Measurements from ENCODE around the gene DIAPH3. TPM values are rescaled to one million over a fixed set of nuclear protein-coding genes. Genes with fewer than 3 reads are reported as not detected.
"Not testable (repeated sequence)": the region's sequence is repeated elsewhere in the genome, so short reads cannot be mapped to it uniquely, and the experiment has no call there.

Gene DIAPH3
- total RNA-seq, 2 donors from 2014 or later: 0.27 to 2.4 TPM

DNA sequence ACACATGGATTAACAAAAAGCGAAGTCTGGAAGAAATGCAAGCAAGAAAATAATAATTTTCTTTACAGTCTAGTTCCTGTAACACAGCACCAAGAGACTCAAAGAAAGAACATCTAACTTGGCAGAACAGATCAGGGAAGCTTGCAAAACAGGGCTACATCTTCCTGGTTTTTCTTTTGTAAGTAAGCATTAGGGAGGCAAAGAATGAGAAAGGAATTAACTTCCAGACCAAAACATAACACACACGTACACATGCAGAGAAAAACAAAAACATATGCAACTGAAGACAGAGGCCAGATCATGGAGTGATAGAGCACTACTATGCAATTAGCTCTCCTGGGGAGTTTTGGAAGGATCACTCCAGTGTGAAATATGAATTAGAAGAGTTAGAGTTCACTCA lies 120.5 kb downstream of the DIAPH3 start:
- no peak for DNase-seq (ENCODE audit: low spot score)
- 79% methylated on average over 2 of the region's 2 CpGs for WGBS
- intact Hi-C loops (cut with DNase I): no loop called here
- Histone ChIP-seq H3K27ac (no peak overlapping the region), H3K36me3 (no peaks in the 10 kb centered on the region), H3K4me1 (replicated peaks) (no peaks in the 10 kb centered on the region), H3K4me3 (no peak overlapping the region), H3K27me3 (replicated peaks; ENCODE audit: insufficient read depth) (no peaks in the 10 kb centered on the region), H3K9me3 (no peaks in the 10 kb centered on the region)
- TF ChIP-seq CTCF (IDR thresholded peaks at IDR 0.05): no peak
- no peak for TF ChIP-seq POLR2A (IDR thresholded peaks at IDR 0.05)
- TF ChIP-seq POLR2AphosphoS5 (IDR thresholded peaks at IDR 0.05): no peak

DNA sequence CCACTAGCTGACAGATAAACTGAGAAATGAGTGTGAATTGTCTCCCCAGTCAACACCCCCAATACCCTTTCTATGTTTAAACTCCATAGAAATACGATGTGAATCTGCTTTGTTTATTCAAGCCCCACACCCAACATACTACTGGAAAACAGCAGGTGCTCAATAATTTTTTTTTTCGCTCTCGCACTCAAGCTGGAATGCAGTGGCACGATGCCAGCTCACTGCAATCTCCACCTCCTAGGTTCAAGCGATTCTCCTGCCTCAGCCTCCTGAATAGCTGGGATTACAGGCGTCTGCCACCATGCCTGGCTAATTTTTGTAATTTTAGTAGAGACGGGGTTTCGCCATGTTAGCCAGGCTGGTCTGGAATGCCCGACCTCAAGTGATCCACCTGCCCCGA lies 123.1 kb downstream of the DIAPH3 start:
- H3K27ac ChIP-seq; intact Hi-C loops (cut with DNase I); H3K9me3 ChIP-seq; H3K4me3 ChIP-seq; DNase-seq (ENCODE audit: low spot score); H3K4me1 ChIP-seq (replicated peaks); H3K27me3 ChIP-seq (replicated peaks; ENCODE audit: insufficient read depth); H3K36me3 ChIP-seq: not testable (repeated sequence)
- WGBS: 92% methylated on average over 10 of the region's 10 CpGs

DNA sequence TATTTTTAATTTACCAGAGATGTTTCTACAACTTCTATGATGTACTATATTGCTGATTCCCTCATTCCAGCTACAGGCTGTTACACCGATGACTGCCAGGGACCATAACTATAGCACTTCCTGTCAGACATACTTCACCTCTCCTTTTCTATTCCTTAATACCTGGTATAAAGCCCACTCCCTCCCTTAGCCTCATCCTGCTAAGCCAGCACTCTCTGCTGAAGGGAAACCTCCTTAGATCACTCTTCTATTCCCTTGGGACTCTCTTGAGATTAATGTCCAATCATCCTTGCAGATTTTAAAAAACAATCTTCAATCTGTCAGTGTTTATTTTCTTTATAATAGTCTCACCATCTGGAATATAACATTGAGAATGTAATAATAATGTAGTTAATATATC lies 127.9 kb downstream of the DIAPH3 start:
- WGBS: 100% methylated on average over 1 of the region's 1 CpG
- Histone ChIP-seq H3K9me3 (no peaks in the 10 kb centered on the region), H3K36me3 (no peaks in the 10 kb centered on the region), H3K4me3 (no peak overlapping the region), H3K27ac (no peak overlapping the region), H3K27me3 (replicated peaks; ENCODE audit: insufficient read depth) (no peaks in the 10 kb centered on the region), H3K4me1 (replicated peaks) (no peaks in the 10 kb centered on the region)
- DNase-seq (ENCODE audit: low spot score): no peak
- intact Hi-C loops (cut with DNase I): no loop called here
- TF ChIP-seq POLR2AphosphoS5 (IDR thresholded peaks at IDR 0.05) (no peak), CTCF (IDR thresholded peaks at IDR 0.05) (no peak)

DNA sequence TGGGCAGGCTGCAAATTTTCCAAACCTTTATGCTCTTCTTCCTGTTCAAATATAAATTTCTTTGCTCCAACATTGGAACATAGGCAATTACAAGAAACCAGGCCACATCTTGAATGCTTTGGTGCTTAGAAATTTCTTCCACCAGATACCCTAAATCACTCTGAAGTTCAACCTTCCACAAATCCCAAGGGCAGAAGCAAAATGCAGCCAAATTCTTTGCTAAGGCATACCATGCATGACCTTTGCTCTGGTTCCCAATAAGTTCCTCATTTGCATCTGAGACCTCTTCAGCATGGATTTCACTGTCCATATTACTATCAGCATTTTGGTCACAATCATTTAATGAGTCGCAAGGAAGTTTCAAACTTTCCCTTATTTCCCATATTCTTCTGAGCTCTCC lies 130.9 kb downstream of the DIAPH3 start:
- no peaks in the 10 kb centered on the region for H3K27me3 ChIP-seq (replicated peaks; ENCODE audit: insufficient read depth)
- intact Hi-C loops (cut with DNase I): no loop called here
- no peaks in the 10 kb centered on the region for H3K36me3 ChIP-seq
- DNase-seq (ENCODE audit: low spot score): no peak
- no peak overlapping the region for H3K27ac ChIP-seq
- H3K4me1 ChIP-seq (replicated peaks): no peaks in the 10 kb centered on the region
- 97% methylated on average over 1 of the region's 1 CpG for WGBS
- no peaks in the 10 kb centered on the region for H3K9me3 ChIP-seq
- no peak overlapping the region for H3K4me3 ChIP-seq
- TF ChIP-seq POLR2AphosphoS5 (IDR thresholded peaks at IDR 0.05) (no peak), CTCF (IDR thresholded peaks at IDR 0.05) (no peak), POLR2A (IDR thresholded peaks at IDR 0.05) (no peak)

DNA sequence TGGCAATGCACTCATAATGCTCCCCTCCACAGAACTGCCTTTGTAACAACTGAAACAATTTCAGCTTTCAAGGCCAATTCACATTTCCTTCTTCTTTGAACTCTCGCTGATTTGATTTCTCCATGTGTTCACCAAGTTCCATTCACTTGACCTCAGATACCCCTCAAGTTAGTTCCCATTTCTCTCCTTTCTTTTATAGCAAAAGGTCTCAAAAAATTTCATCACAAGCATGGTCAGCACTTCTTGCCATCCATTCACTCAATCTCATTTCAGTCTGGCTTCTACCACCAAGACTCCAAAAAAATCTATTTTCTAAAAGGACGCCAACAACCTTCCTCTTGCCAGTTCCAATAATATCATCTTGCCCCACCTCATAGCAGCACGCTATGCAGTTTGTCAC lies 135.7 kb downstream of the DIAPH3 start:
- intact Hi-C loops (cut with DNase I): no loop called here
- Histone ChIP-seq H3K27me3 (replicated peaks; ENCODE audit: insufficient read depth) (no peaks in the 10 kb centered on the region), H3K4me3 (no peak overlapping the region), H3K4me1 (replicated peaks) (no peaks in the 10 kb centered on the region), H3K9me3 (no peaks in the 10 kb centered on the region), H3K36me3 (no peaks in the 10 kb centered on the region), H3K27ac (no peak overlapping the region)
- TF ChIP-seq POLR2A (IDR thresholded peaks at IDR 0.05) (no peak), POLR2AphosphoS5 (IDR thresholded peaks at IDR 0.05) (no peak), CTCF (IDR thresholded peaks at IDR 0.05) (no peak)
- no peak for DNase-seq (ENCODE audit: low spot score)
- 94% methylated on average over 3 of the region's 3 CpGs for WGBS

All from prostate gland (tissue), 2 donors.